Measurements from ENCODE around the gene GNB5. TPM values are rescaled to one million over a fixed set of nuclear protein-coding genes. Genes with fewer than 3 reads are reported as not detected.

Gene GNB5
- total RNA-seq, 1 experiment from 2014 or later, result 29.8 TPM

DNA sequence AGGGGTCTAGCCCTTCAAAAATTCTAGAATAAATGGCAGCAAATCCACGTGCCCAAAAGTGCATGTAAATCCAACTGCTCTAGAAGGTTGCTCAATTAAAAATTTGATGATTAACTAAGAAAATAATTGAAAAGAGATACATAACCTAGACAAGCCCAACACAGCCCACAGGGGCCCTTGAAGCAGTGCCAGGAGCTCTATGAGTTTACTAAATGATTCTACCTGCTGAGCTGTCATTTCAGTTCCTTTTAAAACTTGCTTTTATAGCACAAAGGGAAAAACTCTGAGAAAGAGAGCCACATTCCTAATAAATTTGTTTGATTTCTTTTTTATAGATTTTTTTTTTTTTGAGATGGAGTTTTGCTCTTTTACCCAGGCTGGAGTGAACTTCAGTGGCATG, 38.9 kb upstream of the GNB5 start:
- Histone ChIP-seq H4K91ac (ENCODE audit: insufficient read length, low read depth, low read length) (no peak overlapping the region), H3K14ac (ENCODE audit: insufficient read depth, low read length) (no peak overlapping the region), H2BK120ac (ENCODE audit: low read depth, low read length, poor library complexity, severe bottlenecking) (no peak overlapping the region), H3K79me1 (ENCODE audit: insufficient read depth, low read depth, low read length, poor library complexity, severe bottlenecking) (no peaks in the 10 kb centered on the region), H3K23me2 (ENCODE audit: insufficient read length, low read depth, low read length, poor library complexity, severe bottlenecking) (no peaks in the 10 kb centered on the region), H2BK15ac (ENCODE audit: low read depth, low read length) (no peak overlapping the region), H3K4ac (ENCODE audit: low read depth, low read length) (no peak overlapping the region), H4K20me1 (ENCODE audit: control insufficient read depth, insufficient read depth, insufficient read length) (no peaks in the 10 kb centered on the region), H2AK5ac (ENCODE audit: insufficient read length, low read length) (no peak overlapping the region), H2AFZ (ENCODE audit: low read length) (no peak overlapping the region), H3K18ac (ENCODE audit: insufficient read length, low read depth, low read length) (no peak overlapping the region), H3K27me3 (ENCODE audit: insufficient read depth, low read length) (no peaks in the 10 kb centered on the region), H3K23ac (ENCODE audit: insufficient read length, low read depth, low read length) (no peak overlapping the region), H2BK20ac (ENCODE audit: low read depth, low read length, poor library complexity, severe bottlenecking) (no peak overlapping the region), H4K5ac (ENCODE audit: insufficient read length, low read depth, low read length) (no peak overlapping the region), H3K27ac (ENCODE audit: insufficient read length, low read depth, low read length) (no peak overlapping the region), H3K79me2 (ENCODE audit: insufficient read depth, low read length) (no peaks in the 10 kb centered on the region), H3K9me3 (ENCODE audit: control insufficient read depth, low read depth, low read length) (no peaks in the 10 kb centered on the region), H2BK12ac (ENCODE audit: insufficient read length, low read depth, low read length) (no peak overlapping the region), H3T11ph (ENCODE audit: low read length) (no peak overlapping the region), H3K56ac (ENCODE audit: insufficient read length, low read depth, low read length) (no peak overlapping the region), H4K8ac (replicated peaks; ENCODE audit: insufficient read length, low read depth, low read length) (no peak overlapping the region), H2BK5ac (ENCODE audit: insufficient read length, low read length) (no peak overlapping the region), H3K4me2 (ENCODE audit: insufficient read depth, insufficient read length, low read length) (no peak overlapping the region), H3K4me1 (ENCODE audit: insufficient read depth, low read length) (no peaks in the 10 kb centered on the region), H3K9ac (ENCODE audit: extremely low read depth, insufficient read length, low read length) (no peak overlapping the region)
- no peak overlapping the region for H3K4me3 Mint-ChIP-seq
- H3K9me3 Mint-ChIP-seq, result no peaks in the 10 kb centered on the region
- H3K4me1 Mint-ChIP-seq, result no peaks in the 10 kb centered on the region
- peaks cover 1 to 34% (median 28%) of the 10 kb centered on the region in 3 experiments; a peak in 6 of 7 replicates for H3K36me3 Mint-ChIP-seq (ENCODE audit: insufficient read depth in 1 of 3, low read depth in 3 of 3)
- TF ChIP-seq, protein P1, sequence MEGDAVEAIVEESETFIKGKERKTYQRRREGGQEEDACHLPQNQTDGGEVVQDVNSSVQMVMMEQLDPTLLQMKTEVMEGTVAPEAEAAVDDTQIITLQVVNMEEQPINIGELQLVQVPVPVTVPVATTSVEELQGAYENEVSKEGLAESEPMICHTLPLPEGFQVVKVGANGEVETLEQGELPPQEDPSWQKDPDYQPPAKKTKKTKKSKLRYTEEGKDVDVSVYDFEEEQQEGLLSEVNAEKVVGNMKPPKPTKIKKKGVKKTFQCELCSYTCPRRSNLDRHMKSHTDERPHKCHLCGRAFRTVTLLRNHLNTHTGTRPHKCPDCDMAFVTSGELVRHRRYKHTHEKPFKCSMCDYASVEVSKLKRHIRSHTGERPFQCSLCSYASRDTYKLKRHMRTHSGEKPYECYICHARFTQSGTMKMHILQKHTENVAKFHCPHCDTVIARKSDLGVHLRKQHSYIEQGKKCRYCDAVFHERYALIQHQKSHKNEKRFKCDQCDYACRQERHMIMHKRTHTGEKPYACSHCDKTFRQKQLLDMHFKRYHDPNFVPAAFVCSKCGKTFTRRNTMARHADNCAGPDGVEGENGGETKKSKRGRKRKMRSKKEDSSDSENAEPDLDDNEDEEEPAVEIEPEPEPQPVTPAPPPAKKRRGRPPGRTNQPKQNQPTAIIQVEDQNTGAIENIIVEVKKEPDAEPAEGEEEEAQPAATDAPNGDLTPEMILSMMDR (conservative IDR thresholded peaks at IDR 0.05), result no peak
- WGBS (ENCODE audit: extremely low coverage, insufficient read length, low lambda C conversion rate), result no CpG with 5 or more reads among the region's 1 CpG
- H3K27ac Mint-ChIP-seq, result no peak overlapping the region
- H3K27me3 Mint-ChIP-seq (ENCODE audit: low read depth), result no peaks in the 10 kb centered on the region; the same call in 1 of the 2 replicates
- DNase-seq, result no peak

Measured in H9 (cell line).